ENCODE measurements around the gene SERPINC1. TPM values are rescaled to one million over a fixed set of nuclear protein-coding genes. Genes with fewer than 3 reads are reported as not detected.

The SERPINC1 gene
- total and polyA plus RNA-seq, 9 of the 15 experiments (the other 6 are each of a cell fraction or from before 2014, with no cell fraction given): 0.07 to 1.2 (median 0.50) TPM

DNA sequence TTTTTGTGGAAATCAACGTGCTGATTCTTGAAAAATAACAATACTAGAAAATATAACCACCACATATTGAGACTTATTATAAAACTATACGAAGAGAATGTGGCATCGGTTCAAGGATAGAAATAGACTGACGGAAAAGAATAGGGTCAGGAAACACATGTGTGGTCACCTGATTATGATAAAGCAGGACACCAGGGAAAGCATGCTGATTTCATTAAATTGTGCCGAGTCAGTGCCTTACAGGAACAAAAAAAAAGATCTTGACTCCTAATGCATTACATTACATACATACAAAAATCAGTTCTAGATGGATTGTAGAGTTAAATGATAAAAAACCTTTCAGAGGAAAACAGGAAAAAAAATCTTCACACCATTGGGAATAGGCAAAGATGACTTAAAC is 43.5 kb upstream of the SERPINC1 start (continued):
- TF ChIP-seq ZNF695 (CRISPR knock-in tag; IDR thresholded peaks at IDR 0.05) (no peak), SMARCC2 (IDR thresholded peaks at IDR 0.05; ENCODE audit: low read depth) (no peak), TGIF2 (CRISPR knock-in tag; IDR thresholded peaks at IDR 0.05) (no peak), ZNF274 (IDR thresholded peaks at IDR 0.05; ENCODE audit: borderline replicate concordance, low read depth, low read length) (no peak), RHOXF2B (CRISPR knock-in tag; conservative IDR thresholded peaks at IDR 0.05) (no peak), C11orf30 (IDR thresholded peaks at IDR 0.05; ENCODE audit: low read depth) (peak; percentile 83), SREBF1 (IDR thresholded peaks at IDR 0.05; ENCODE audit: borderline replicate concordance, low read depth, low read length) (no peak)
- TF ChIP-seq, protein P1, sequence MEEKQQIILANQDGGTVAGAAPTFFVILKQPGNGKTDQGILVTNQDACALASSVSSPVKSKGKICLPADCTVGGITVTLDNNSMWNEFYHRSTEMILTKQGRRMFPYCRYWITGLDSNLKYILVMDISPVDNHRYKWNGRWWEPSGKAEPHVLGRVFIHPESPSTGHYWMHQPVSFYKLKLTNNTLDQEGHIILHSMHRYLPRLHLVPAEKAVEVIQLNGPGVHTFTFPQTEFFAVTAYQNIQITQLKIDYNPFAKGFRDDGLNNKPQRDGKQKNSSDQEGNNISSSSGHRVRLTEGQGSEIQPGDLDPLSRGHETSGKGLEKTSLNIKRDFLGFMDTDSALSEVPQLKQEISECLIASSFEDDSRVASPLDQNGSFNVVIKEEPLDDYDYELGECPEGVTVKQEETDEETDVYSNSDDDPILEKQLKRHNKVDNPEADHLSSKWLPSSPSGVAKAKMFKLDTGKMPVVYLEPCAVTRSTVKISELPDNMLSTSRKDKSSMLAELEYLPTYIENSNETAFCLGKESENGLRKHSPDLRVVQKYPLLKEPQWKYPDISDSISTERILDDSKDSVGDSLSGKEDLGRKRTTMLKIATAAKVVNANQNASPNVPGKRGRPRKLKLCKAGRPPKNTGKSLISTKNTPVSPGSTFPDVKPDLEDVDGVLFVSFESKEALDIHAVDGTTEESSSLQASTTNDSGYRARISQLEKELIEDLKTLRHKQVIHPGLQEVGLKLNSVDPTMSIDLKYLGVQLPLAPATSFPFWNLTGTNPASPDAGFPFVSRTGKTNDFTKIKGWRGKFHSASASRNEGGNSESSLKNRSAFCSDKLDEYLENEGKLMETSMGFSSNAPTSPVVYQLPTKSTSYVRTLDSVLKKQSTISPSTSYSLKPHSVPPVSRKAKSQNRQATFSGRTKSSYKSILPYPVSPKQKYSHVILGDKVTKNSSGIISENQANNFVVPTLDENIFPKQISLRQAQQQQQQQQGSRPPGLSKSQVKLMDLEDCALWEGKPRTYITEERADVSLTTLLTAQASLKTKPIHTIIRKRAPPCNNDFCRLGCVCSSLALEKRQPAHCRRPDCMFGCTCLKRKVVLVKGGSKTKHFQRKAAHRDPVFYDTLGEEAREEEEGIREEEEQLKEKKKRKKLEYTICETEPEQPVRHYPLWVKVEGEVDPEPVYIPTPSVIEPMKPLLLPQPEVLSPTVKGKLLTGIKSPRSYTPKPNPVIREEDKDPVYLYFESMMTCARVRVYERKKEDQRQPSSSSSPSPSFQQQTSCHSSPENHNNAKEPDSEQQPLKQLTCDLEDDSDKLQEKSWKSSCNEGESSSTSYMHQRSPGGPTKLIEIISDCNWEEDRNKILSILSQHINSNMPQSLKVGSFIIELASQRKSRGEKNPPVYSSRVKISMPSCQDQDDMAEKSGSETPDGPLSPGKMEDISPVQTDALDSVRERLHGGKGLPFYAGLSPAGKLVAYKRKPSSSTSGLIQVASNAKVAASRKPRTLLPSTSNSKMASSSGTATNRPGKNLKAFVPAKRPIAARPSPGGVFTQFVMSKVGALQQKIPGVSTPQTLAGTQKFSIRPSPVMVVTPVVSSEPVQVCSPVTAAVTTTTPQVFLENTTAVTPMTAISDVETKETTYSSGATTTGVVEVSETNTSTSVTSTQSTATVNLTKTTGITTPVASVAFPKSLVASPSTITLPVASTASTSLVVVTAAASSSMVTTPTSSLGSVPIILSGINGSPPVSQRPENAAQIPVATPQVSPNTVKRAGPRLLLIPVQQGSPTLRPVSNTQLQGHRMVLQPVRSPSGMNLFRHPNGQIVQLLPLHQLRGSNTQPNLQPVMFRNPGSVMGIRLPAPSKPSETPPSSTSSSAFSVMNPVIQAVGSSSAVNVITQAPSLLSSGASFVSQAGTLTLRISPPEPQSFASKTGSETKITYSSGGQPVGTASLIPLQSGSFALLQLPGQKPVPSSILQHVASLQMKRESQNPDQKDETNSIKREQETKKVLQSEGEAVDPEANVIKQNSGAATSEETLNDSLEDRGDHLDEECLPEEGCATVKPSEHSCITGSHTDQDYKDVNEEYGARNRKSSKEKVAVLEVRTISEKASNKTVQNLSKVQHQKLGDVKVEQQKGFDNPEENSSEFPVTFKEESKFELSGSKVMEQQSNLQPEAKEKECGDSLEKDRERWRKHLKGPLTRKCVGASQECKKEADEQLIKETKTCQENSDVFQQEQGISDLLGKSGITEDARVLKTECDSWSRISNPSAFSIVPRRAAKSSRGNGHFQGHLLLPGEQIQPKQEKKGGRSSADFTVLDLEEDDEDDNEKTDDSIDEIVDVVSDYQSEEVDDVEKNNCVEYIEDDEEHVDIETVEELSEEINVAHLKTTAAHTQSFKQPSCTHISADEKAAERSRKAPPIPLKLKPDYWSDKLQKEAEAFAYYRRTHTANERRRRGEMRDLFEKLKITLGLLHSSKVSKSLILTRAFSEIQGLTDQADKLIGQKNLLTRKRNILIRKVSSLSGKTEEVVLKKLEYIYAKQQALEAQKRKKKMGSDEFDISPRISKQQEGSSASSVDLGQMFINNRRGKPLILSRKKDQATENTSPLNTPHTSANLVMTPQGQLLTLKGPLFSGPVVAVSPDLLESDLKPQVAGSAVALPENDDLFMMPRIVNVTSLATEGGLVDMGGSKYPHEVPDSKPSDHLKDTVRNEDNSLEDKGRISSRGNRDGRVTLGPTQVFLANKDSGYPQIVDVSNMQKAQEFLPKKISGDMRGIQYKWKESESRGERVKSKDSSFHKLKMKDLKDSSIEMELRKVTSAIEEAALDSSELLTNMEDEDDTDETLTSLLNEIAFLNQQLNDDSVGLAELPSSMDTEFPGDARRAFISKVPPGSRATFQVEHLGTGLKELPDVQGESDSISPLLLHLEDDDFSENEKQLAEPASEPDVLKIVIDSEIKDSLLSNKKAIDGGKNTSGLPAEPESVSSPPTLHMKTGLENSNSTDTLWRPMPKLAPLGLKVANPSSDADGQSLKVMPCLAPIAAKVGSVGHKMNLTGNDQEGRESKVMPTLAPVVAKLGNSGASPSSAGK (IDR thresholded peaks at IDR 0.05): no peak
- TF ChIP-seq, protein P2, sequence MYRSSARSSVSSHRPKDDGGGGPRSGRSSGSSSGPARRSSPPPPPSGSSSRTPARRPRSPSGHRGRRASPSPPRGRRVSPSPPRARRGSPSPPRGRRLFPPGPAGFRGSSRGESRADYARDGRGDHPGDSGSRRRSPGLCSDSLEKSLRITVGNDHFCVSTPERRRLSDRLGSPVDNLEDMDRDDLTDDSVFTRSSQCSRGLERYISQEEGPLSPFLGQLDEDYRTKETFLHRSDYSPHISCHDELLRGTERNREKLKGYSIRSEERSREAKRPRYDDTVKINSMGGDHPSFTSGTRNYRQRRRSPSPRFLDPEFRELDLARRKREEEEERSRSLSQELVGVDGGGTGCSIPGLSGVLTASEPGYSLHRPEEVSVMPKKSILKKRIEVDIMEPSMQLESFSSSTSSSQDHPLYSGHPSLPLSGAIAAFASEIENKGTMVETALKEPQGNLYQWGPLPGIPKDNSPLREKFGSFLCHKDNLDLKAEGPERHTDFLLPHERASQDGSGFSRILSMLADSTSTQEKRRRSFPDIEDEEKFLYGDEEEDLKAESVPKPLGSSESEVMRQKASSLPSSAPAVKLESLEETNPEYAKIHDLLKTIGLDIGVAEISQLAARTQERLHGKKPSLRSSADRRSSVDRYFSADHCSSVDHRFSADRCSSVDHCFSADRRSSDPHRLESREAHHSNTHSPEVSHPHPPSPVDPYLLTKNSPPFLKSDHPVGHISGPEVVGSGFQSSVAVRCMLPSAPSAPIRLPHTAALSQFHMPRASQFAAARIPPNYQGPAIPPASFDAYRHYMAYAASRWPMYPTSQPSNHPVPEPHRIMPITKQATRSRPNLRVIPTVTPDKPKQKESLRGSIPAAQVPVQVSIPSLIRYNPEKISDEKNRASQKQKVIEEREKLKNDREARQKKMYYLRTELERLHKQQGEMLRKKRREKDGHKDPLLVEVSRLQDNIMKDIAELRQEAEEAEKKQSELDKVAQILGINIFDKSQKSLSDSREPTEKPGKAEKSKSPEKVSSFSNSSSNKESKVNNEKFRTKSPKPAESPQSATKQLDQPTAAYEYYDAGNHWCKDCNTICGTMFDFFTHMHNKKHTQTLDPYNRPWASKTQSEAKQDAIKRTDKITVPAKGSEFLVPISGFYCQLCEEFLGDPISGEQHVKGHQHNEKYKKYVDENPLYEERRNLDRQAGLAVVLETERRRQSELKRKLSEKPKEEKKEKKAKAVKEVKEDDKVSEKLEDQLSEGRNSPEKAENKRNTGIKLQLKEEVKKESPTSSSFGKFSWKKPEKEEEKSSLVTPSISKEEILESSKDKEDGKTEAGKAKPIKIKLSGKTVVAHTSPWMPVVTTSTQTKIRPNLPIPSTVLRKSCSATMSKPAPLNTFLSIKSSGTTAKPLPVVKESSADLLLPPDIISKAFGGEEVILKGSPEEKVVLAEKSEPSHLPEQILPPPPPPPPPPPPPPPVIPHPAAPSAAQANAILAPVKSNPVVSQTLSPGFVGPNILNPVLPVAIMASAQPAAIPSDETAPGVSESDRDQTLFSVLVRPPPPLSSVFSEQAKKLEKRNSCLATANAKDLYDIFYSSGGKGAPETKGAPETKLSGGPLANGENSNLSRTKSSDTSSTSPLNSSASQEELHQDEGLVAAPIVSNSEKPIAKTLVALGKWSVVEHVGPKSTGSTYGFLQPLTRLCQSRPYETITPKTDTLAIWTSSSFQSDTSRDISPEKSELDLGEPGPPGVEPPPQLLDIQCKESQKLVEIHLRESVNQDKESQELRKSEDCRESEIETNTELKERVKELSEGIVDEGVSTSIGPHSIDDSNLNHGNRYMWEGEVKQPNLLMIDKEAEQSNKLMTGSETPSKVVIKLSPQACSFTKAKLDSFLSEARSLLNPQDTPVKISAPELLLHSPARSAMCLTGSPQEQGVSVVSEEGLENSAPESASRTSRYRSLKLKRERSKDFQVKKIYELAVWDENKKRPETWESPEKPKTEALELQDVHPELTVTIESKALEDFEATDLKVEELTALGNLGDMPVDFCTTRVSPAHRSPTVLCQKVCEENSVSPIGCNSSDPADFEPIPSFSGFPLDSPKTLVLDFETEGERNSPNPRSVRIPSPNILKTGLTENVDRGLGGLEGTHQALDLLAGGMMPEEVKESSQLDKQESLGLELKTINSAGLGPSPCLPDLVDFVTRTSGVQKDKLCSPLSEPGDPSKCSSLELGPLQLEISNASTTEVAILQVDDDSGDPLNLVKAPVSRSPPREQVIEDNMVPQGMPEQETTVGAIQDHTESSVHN (IDR thresholded peaks at IDR 0.05; ENCODE audit: borderline replicate concordance in 1 of 2, low read depth in 1 of 2): no peak

Data from K562 (cell line).